Amygdala (tissue), 56 donors: Measurements from ENCODE around the gene PPP1R3E.

ENCODE experiments used
- DNase-seq, 56 donors: peaks; one replicate each; lab custom pipeline; 2025; lab: John Stamatoyannopoulos, UW

The PPP1R3E gene

DNA sequence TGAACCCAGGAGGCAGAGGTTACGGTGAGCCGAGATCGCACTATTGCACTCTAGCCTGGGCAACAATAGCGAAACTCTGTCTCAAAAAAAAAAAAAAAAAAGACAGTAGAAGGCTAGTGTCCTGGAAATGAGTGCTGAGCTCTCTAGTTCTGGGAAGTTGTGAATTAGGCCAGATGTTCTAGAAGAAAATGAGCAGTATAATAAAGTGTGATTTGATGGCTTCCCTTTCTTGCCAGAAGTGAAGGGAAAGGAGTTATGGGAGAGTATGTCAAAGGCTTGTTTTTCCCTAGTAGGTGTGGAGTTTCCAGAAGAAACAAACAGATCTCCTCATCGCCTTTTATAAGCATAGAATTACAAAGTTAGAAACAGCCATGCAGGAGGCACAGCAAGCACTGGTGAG is 44.4 kb downstream of the PPP1R3E start:
- no peak for DNase-seq

GRCh38 chr14:23252420-23253333 is 50.0 kb downstream of the PPP1R3E start:
- no peak for DNase-seq

GRCh38 chr14:23252006-23252405 is 50.7 kb downstream of the PPP1R3E start:
- no peak for DNase-seq

DNA sequence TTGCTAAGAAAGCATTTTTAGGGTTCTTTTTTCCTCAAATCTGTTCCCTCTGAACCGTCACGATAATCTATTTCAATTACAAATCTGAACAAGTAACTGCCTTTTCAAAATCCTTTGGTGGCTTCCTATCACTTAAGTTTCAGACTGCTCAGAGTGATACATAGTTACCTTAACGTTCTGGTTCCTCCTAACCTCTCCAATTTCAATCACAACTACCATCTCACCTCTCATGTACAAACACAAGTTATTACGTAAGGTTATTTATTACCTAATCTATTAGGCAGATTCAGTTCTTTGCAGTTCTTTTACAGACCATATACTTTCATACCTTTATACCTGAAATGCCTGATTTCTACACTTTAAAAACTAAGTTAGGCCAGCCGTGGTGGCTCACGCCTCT is 52.8 kb downstream of the PPP1R3E start:
- DNase-seq: no peak

DNA sequence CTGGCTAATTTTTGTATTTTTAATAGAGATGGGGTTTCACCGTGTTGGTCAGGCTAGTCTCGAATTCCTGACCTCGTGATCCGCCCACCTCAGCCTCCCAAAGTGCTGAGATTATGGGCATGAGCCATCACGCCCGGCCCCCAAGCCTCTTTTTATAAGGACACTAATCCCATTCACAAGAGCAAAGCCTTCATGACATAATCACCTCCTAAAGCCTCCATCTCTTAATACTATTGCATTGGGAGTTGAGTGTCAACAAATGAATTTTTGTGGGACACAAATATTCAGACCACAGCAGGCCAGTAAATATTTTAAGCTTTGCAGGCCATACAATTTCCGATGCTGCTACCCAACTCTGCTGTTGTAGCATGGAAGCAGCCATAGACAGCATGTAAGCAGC is 54.1 kb downstream of the PPP1R3E start:
- DNase-seq: no peak
